Smooth muscle cell of bladder (primary cell): ENCODE results near the gene ST6GALNAC5. TPM values are rescaled to one million over a fixed set of nuclear protein-coding genes. Genes with fewer than 3 reads are reported as not detected.

Experiments used
- total RNA-seq: library from RNA; depleted of rRNA; stranded (reverse); fragments of >200 nt; gene quantifications from 2 replicates; pipeline ENCODE4 v1.2.3, GENCODE V29; 2014

The ST6GALNAC5 gene
- 0.43 and 1.1 TPM in 2 replicates for total RNA-seq

GRCh38 chr1:76867342-76868130 is at the start of gene ST6GALNAC5:
Gene ST6GALNAC5, plus strand, starts transcription at chr1:76867480.

